Subcutaneous abdominal adipose tissue (tissue), 5 donors: ENCODE results near the gene WSCD1.

ENCODE experiments used
- H3K27ac ChIP-seq: one replicate; pipeline ENCODE4 v1.7.0; 2013; ENCODE audit warnings: low read depth, mild to moderate bottlenecking, inconsistent platforms, low read length, moderate library complexity
- H3K27me3 ChIP-seq, 5 donors: one replicate each; pipeline ENCODE4 v1.7.0; 2013; ENCODE audit warnings: low read length in 5 of 5, inconsistent platforms in 1 of 5; ENCODE audit not compliant: control insufficient read depth in 5 of 5, insufficient read depth in 4 of 5
- H3K36me3 ChIP-seq, 5 donors: one replicate each; pipeline ENCODE4 v1.7.0; 2013; ENCODE audit warnings: low read length in 5 of 5; ENCODE audit not compliant: control insufficient read depth in 5 of 5, insufficient read depth in 5 of 5
- H3K4me1 ChIP-seq, 5 donors: one replicate each; pipeline ENCODE4 v1.7.0; 2013; ENCODE audit warnings: low read length in 5 of 5, mild to moderate bottlenecking in 3 of 5, moderate library complexity in 1 of 5; ENCODE audit not compliant: control insufficient read depth in 5 of 5, insufficient read depth in 5 of 5
- H3K4me3 ChIP-seq, 5 donors: one replicate each; pipeline ENCODE4 v1.7.0; 2013; ENCODE audit warnings: low read length in 5 of 5, low read depth in 1 of 5
- H3K9ac ChIP-seq, 5 donors: one replicate each; pipeline ENCODE4 v1.7.0; 2013; ENCODE audit warnings: low read length in 5 of 5, mild to moderate bottlenecking in 4 of 5, moderate library complexity in 3 of 5
- H3K9me3 ChIP-seq, 5 donors: one replicate each; pipeline ENCODE4 v1.7.0; 2013; ENCODE audit warnings: low read length in 5 of 5; ENCODE audit not compliant: control insufficient read depth in 5 of 5
- donor health status: healthy.
- donor health status: healthy.
- donor health status: healthy.
- donor health status: healthy.
- donor health status: healthy.

The WSCD1 gene

GRCh38 chr17:6041246-6041645 is 28.9 kb upstream of the WSCD1 start:
- Histone ChIP-seq H3K27me3 (peaks cover 0 to 6% (median 3%) of the 10 kb centered on the region in 5 donors), H3K27ac (no peak overlapping the region), H3K9ac (no peak overlapping the region), H3K9me3 (peaks cover 0 to 3% (median 0%) of the 10 kb centered on the region in 5 donors), H3K4me3 (no peak overlapping the region), H3K36me3 (no peaks in the 10 kb centered on the region), H3K4me1 (no peaks in the 10 kb centered on the region)

- Histone ChIP-seq H3K27ac (no peak overlapping the region), H3K9me3 (peaks cover 0 to 3% (median 0%) of the 10 kb centered on the region in 5 donors), H3K4me1 (no peaks in the 10 kb centered on the region), H3K4me3 (no peak overlapping the region), H3K9ac (no peak overlapping the region), H3K36me3 (no peaks in the 10 kb centered on the region), H3K27me3 (peaks cover 0 to 8% (median 3%) of the 10 kb centered on the region in 5 donors)
Observed at GRCh38 chr17:6043405-6043804, 26.8 kb upstream of the WSCD1 start.

GRCh38 chr17:6044261-6044660 is 25.9 kb upstream of the WSCD1 start:
- no peaks in the 10 kb centered on the region for H3K36me3 ChIP-seq
- H3K4me3 ChIP-seq = no peak overlapping the region
- peaks cover 0 to 3% (median 0%) of the 10 kb centered on the region in 5 donors for H3K9me3 ChIP-seq
- no peak overlapping the region for H3K27ac ChIP-seq
- peaks cover 0 to 8% (median 3%) of the 10 kb centered on the region in 5 donors for H3K27me3 ChIP-seq
- no peaks in the 10 kb centered on the region for H3K4me1 ChIP-seq
- no peak overlapping the region for H3K9ac ChIP-seq

GRCh38 chr17:6045621-6046357 is 24.4 kb upstream of the WSCD1 start:
- Histone ChIP-seq H3K4me3 (no peak overlapping the region), H3K27me3 (peaks cover 0 to 8% (median 3%) of the 10 kb centered on the region in 5 donors), H3K36me3 (no peaks in the 10 kb centered on the region), H3K9me3 (peaks cover 0 to 3% (median 0%) of the 10 kb centered on the region in 5 donors), H3K9ac (no peak overlapping the region), H3K27ac (no peak overlapping the region), H3K4me1 (no peaks in the 10 kb centered on the region)

- H3K9me3 ChIP-seq = peaks cover 0 to 3% (median 0%) of the 10 kb centered on the region in 5 donors
- no peaks in the 10 kb centered on the region for H3K4me1 ChIP-seq
- peaks cover 0 to 8% (median 0%) of the 10 kb centered on the region in 5 donors for H3K27me3 ChIP-seq
- H3K9ac ChIP-seq = no peak overlapping the region
- no peak overlapping the region for H3K27ac ChIP-seq
- no peak overlapping the region for H3K4me3 ChIP-seq
- H3K36me3 ChIP-seq = no peaks in the 10 kb centered on the region
Observed at GRCh38 chr17:6046431-6046830, 23.7 kb upstream of the WSCD1 start.

- no peak overlapping the region for H3K4me3 ChIP-seq
- H3K9me3 ChIP-seq = peaks cover 0 to 3% (median 0%) of the 10 kb centered on the region in 5 donors
- peaks cover 0 to 8% (median 0%) of the 10 kb centered on the region in 5 donors for H3K27me3 ChIP-seq
- no peaks in the 10 kb centered on the region for H3K36me3 ChIP-seq
- no peak overlapping the region for H3K27ac ChIP-seq
- H3K9ac ChIP-seq = no peak overlapping the region
- H3K4me1 ChIP-seq = no peaks in the 10 kb centered on the region
Observed at GRCh38 chr17:6046931-6047330, 23.2 kb upstream of the WSCD1 start.

- H3K27ac ChIP-seq = no peak overlapping the region
- no peak overlapping the region for H3K9ac ChIP-seq
- peaks cover 0 to 3% (median 0%) of the 10 kb centered on the region in 5 donors for H3K9me3 ChIP-seq
- H3K4me3 ChIP-seq = no peak overlapping the region
- H3K36me3 ChIP-seq = no peaks in the 10 kb centered on the region
- H3K4me1 ChIP-seq = no peaks in the 10 kb centered on the region
- peaks cover 0 to 4% (median 0%) of the 10 kb centered on the region in 5 donors for H3K27me3 ChIP-seq
Observed at GRCh38 chr17:6047966-6048365, 22.2 kb upstream of the WSCD1 start.

GRCh38 chr17:6048486-6048885 is 21.7 kb upstream of the WSCD1 start:
- no peak overlapping the region for H3K4me3 ChIP-seq
- peaks cover 0 to 3% (median 0%) of the 10 kb centered on the region in 5 donors for H3K9me3 ChIP-seq
- no peak overlapping the region for H3K9ac ChIP-seq
- H3K4me1 ChIP-seq = no peaks in the 10 kb centered on the region
- peaks cover 0 to 4% (median 0%) of the 10 kb centered on the region in 5 donors for H3K27me3 ChIP-seq
- H3K27ac ChIP-seq = no peak overlapping the region
- no peaks in the 10 kb centered on the region for H3K36me3 ChIP-seq

GRCh38 chr17:6052926-6053325 is 17.3 kb upstream of the WSCD1 start:
- Histone ChIP-seq H3K27me3 (peaks cover 0 to 17% (median 10%) of the 10 kb centered on the region in 5 donors), H3K9me3 (no peaks in the 10 kb centered on the region), H3K4me3 (no peak overlapping the region), H3K4me1 (no peaks in the 10 kb centered on the region), H3K36me3 (no peaks in the 10 kb centered on the region), H3K27ac (no peak overlapping the region), H3K9ac (no peak overlapping the region)

GRCh38 chr17:6054372-6054771 is 15.8 kb upstream of the WSCD1 start:
- no peak overlapping the region for H3K9ac ChIP-seq
- no peaks in the 10 kb centered on the region for H3K36me3 ChIP-seq
- no peaks in the 10 kb centered on the region for H3K4me1 ChIP-seq
- H3K27me3 ChIP-seq = peaks cover 0 to 21% (median 13%) of the 10 kb centered on the region in 5 donors
- H3K9me3 ChIP-seq = no peaks in the 10 kb centered on the region
- H3K4me3 ChIP-seq = no peak overlapping the region
- H3K27ac ChIP-seq = no peak overlapping the region
